GM13977 (cell line): ENCODE measurements around the gene KCTD18.

Source experiments
- DNase-seq: peaks from one replicate; pipeline ENCODE4 v3.0.0; 2012; ENCODE audit warnings: low spot score
- CTCF ChIP-seq: IDR thresholded peaks from 2 replicates; pipeline ENCODE4 v1.5.1; 2012; ENCODE audit warnings: mild to moderate bottlenecking, control low read depth; ENCODE audit not compliant: insufficient read depth; ENCODE audit errors: extremely low read depth, missing control alignments
- in situ Hi-C: fragments of 300-500 bp; cut with MboI; formaldehyde crosslinking; loops from one replicate; pipeline ENCODE4 v1.12.0; 2022; ENCODE audit warnings: low sequenced_read_pairs, low pct_unique_long_range_greater_than_20kb, mixed read lengths, inconsistent platforms; ENCODE audit not compliant: unreplicated experiment

KCTD18 gene

DNA sequence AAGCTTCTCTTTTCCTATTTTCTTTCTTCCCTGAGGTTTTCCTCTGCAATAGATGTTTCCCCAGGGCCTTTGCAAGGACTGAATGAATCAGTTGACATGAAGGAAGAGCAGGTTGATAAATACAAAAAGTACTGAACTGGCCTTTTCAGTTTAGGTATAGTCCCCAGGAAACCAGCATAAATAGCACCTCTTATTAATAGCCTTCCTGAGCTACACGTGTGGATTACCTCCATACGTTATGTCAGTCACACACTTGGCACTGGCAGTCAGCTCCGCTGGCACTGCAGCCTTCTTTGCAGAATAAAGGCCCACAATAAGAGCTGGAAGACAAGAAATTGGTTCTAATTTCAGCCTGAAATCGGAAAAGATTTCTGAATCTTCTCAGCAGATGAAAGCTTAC lies 60.7 kb downstream of the KCTD18 start:
- no peak for TF ChIP-seq CTCF
- DNase-seq, result no peak
- in situ Hi-C loops, result no loop called here

DNA sequence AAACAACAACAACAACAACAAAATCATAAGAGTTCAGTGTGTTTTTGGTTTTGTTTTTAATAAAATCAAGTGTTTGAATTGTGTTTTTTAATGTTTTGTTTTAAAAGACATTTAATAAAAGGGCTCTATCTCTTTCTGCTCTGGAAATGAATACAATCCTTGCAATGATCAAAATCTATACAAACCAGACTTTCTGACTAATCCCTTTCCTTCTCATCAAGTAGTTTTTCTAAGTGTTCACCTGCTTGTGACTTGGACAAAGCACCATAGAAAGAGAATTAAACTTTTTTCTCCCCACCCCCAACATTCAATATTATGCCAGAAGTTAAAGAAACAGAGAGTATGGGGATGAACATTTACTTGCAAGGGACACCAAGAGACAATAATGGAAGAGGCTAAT lies 61.4 kb downstream of the KCTD18 start:
- no peak for DNase-seq
- in situ Hi-C loops, result no loop called here
- TF ChIP-seq CTCF, result no peak

GRCh38 chr2:200447139-200447855 lies 62.6 kb downstream of the KCTD18 start:
- DNase-seq, result no peak
- no peak for TF ChIP-seq CTCF
- in situ Hi-C loops, result no loop called here

GRCh38 chr2:200446612-200447011 lies 63.3 kb downstream of the KCTD18 start:
- no peak for DNase-seq
- in situ Hi-C loops, result no loop called here
- TF ChIP-seq CTCF, result no peak

DNA sequence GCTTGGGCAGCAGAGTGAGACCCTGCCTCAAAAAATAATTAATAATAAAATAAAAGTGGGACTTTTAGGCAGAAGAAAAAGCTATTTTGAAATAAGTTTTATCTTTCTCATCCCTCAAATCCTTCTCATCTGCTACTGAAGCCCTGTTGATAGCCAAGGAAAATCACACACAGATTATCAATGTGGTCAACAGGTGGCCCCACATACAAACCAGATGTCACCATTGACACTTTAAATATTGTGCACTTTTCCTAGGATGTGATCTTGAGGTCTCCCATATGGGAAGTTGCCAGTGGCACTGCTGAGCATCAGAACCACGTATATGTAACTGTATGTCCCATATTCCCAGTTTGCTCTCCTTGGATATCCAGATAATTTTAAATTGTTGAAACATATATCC lies 64.6 kb downstream of the KCTD18 start:
- in situ Hi-C loops, result no loop called here
- DNase-seq, result no peak
- peak; percentile 34 for TF ChIP-seq CTCF

- in situ Hi-C loops, result no loop called here
- no peak for DNase-seq
- no peak for TF ChIP-seq CTCF
Observed at GRCh38 chr2:200444530-200444929, 65.3 kb downstream of the KCTD18 start.
